ENCODE measurements around the gene RIT2. TPM values are rescaled to one million over a fixed set of nuclear protein-coding genes. Genes with fewer than 3 reads are reported as not detected.

Gene RIT2
- total RNA-seq = not detected

GRCh38 chr18:43115076-43115921 lies at the start of gene RIT2:
RIT2 (minus strand) TSS chr18:43115685.
- Histone ChIP-seq H3K4me3 (no peak within 1 kb of the TSS), H3K27me3 (no peaks in the 10 kb centered on the region), H3K4me1 (no peaks in the 10 kb centered on the region), H3K27ac (no peak within 1 kb of the TSS), H3K9me3 (no peaks in the 10 kb centered on the region), H3K36me3 (no peaks in the 10 kb centered on the region)
- TF ChIP-seq POLR2A (IDR thresholded peaks at IDR 0.05) (no peak), EP300 (IDR thresholded peaks at IDR 0.05) (no peak), POLR2AphosphoS5 (IDR thresholded peaks at IDR 0.05) (no peak)
- TF ChIP-seq, protein P1, sequence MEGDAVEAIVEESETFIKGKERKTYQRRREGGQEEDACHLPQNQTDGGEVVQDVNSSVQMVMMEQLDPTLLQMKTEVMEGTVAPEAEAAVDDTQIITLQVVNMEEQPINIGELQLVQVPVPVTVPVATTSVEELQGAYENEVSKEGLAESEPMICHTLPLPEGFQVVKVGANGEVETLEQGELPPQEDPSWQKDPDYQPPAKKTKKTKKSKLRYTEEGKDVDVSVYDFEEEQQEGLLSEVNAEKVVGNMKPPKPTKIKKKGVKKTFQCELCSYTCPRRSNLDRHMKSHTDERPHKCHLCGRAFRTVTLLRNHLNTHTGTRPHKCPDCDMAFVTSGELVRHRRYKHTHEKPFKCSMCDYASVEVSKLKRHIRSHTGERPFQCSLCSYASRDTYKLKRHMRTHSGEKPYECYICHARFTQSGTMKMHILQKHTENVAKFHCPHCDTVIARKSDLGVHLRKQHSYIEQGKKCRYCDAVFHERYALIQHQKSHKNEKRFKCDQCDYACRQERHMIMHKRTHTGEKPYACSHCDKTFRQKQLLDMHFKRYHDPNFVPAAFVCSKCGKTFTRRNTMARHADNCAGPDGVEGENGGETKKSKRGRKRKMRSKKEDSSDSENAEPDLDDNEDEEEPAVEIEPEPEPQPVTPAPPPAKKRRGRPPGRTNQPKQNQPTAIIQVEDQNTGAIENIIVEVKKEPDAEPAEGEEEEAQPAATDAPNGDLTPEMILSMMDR (IDR thresholded peaks at IDR 0.05) = no peak
- WGBS, 2 donors (ENCODE audit: low coverage in 1 of 2) = 55 to 69% methylated on average over 14 to 18 of the region's 18 CpGs
- no peak for ATAC-seq

- Histone ChIP-seq H3K27me3 (no peaks in the 10 kb centered on the region), H3K36me3 (no peaks in the 10 kb centered on the region), H3K4me1 (no peaks in the 10 kb centered on the region), H3K27ac (no peak overlapping the region), H3K4me3 (no peak overlapping the region), H3K9me3 (peaks cover 0 to 9% (median 0%) of the 10 kb centered on the region in 3 donors)
- TF ChIP-seq POLR2AphosphoS5 (IDR thresholded peaks at IDR 0.05) (no peak), POLR2A (IDR thresholded peaks at IDR 0.05) (no peak), EP300 (IDR thresholded peaks at IDR 0.05) (no peak)
- TF ChIP-seq, protein P1 (IDR thresholded peaks at IDR 0.05) = no peak
- ATAC-seq = no peak
- 62% methylated on average over 1 of the region's 1 CpG; no CpG with 5 or more reads in 1 of the 2 donors for WGBS, 2 donors (ENCODE audit: low coverage in 1 of 2)
Observed at GRCh38 chr18:43161528-43161927, 46.0 kb upstream of the RIT2 start.

- TF ChIP-seq, protein P1 (IDR thresholded peaks at IDR 0.05) = no peak
- no peak for TF ChIP-seq POLR2AphosphoS5 (IDR thresholded peaks at IDR 0.05)
- no peak for TF ChIP-seq POLR2A (IDR thresholded peaks at IDR 0.05)
- TF ChIP-seq EP300 (IDR thresholded peaks at IDR 0.05) = no peak
- no peaks in the 10 kb centered on the region for H3K4me1 ChIP-seq
- H3K27ac ChIP-seq = no peak overlapping the region
- no peak overlapping the region for H3K4me3 ChIP-seq
- 20 to 43% methylated on average over 1 of the region's 1 CpG for whole genome bisulfite sequencing, 2 donors (ENCODE audit: low coverage in 1 of 2)
- H3K36me3 ChIP-seq = no peaks in the 10 kb centered on the region
- H3K9me3 ChIP-seq = peaks cover 0 to 5% (median 0%) of the 10 kb centered on the region in 3 donors
- no peaks in the 10 kb centered on the region for H3K27me3 ChIP-seq
- no peak for ATAC-seq
Observed at GRCh38 chr18:43160509-43160908, 45.0 kb upstream of the RIT2 start.

DNA sequence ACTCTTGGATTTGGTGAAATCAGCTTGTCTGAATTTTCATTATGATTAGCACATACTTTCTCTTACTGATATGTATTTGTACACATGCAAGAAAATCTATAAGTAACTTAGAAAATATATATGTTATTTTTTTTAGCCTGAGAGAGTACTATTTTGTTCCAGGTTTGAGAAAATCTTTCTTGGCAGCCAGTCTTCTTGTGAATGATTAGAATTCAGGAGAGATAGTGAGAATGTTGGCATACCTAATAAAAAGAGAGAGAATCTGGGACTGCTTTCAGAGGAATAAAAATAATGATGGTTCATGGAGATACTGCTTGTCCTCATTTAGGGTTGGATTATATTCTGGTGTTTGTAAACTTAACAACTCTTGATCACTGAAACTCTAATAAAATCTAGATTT lies 44.4 kb upstream of the RIT2 start:
- Histone ChIP-seq H3K9me3 (no peaks in the 10 kb centered on the region), H3K27ac (no peak overlapping the region), H3K36me3 (no peaks in the 10 kb centered on the region), H3K4me3 (no peak overlapping the region), H3K27me3 (no peaks in the 10 kb centered on the region), H3K4me1 (no peaks in the 10 kb centered on the region)
- TF ChIP-seq POLR2A (IDR thresholded peaks at IDR 0.05) (no peak), EP300 (IDR thresholded peaks at IDR 0.05) (no peak), POLR2AphosphoS5 (IDR thresholded peaks at IDR 0.05) (no peak)
- TF ChIP-seq, protein P1 (IDR thresholded peaks at IDR 0.05) = no peak
- no peak for ATAC-seq
